A549 (cell line): ENCODE data around the gene GLIPR1L2. TPM values are rescaled to one million over a fixed set of nuclear protein-coding genes. Genes with fewer than 3 reads are reported as not detected.
A peak's percentile ranks its signal among the peaks of the same experiment; 100 is the strongest.
"Not testable (repeated sequence)": the region's sequence is repeated elsewhere in the genome, so short reads cannot be mapped to it uniquely, and the experiment has no call there.

ENCODE experiments used
- ATAC-seq, 2 experiments: fragments of 200-7000 bp in 1 of 2; fragments of >200 bp in 1 of 2; cut with Nextera tagmentation in 1 of 2; cut with Tn5 transposase in 1 of 2; 3 replicates each; pipeline versions ENCODE4 v1.8.0 to v1.9.1; 2018 to 2020; ENCODE audit warnings: mild to moderate bottlenecking in 1 of 2, moderate library complexity in 1 of 2
- CTCF ChIA-PET: fragments of 300-600 bp; sonication (Branson Sonifier 250); formaldehyde crosslinking; extraction: SDS; loops from one replicate; lab custom pipeline; 2021; ENCODE audit warnings: antibody characterized with exemption, inconsistent platforms; lab: Yijun Ruan, JAX
- POLR2A ChIA-PET: fragments of 350-600 bp; formaldehyde crosslinking; extraction: SDS; loops from one replicate; lab custom pipeline; 2021; ENCODE audit warnings: antibody characterized with exemption, inconsistent platforms; lab: Yijun Ruan, JAX
- DNase-seq, 2 experiments: peaks; one replicate each; pipeline versions ENCODE4 v3.0.0 to v3.0.0-alpha.2; 2011 to 2016; ENCODE audit warnings: low read depth in 1 of 2, low spot score in 1 of 2
- FAIRE-seq: peaks from 2 replicates; lab custom pipeline; 2011; peaks lifted over from hg19 to GRCh38; lab: Jason Lieb, UNC
- H3K27ac ChIP-seq, 2 experiments: fragments of >200 bp; sonication (Bioruptor Twin); formaldehyde crosslinking; 3 replicates each; pipeline ENCODE4 v1.5.1; 2016 to 2017
- H3K4me1 ChIP-seq: fragments of >200 bp; sonication (Bioruptor Twin); formaldehyde crosslinking; 3 replicates; pipeline ENCODE4 v1.6.1; 2016
- H3K4me2 ChIP-seq: fragments of >200 bp; sonication (Bioruptor Twin); formaldehyde crosslinking; 3 replicates; pipeline ENCODE4 v1.6.1; 2016
- H3K4me3 ChIP-seq: fragments of >200 bp; sonication (Bioruptor Twin); formaldehyde crosslinking; 3 replicates; pipeline ENCODE4 v1.5.1; 2016
- H3K9me3 ChIP-seq: fragments of >200 bp; sonication (Bioruptor Twin); formaldehyde crosslinking; 3 replicates; pipeline ENCODE4 v1.6.1; 2016
- BHLHE40 ChIP-seq: IDR thresholded peaks from 2 replicates; pipeline ENCODE4 v1.6.1; 2012; ENCODE audit warnings: low read depth, low read length, inconsistent platforms
- CBX2 ChIP-seq: fragments of 200-600 bp; sonication (generic); IDR thresholded peaks from 2 replicates; pipeline ENCODE4 v1.6.1; 2016; ENCODE audit warnings: low read depth, mild to moderate bottlenecking, borderline replicate concordance
- CBX8 ChIP-seq: fragments of 200-600 bp; sonication (generic); IDR thresholded peaks from 2 replicates; pipeline ENCODE4 v1.6.1; 2016
- CEBPB ChIP-seq, 2 experiments: fragments of >200 bp in 1 of 2; sonication (Bioruptor Twin) in 1 of 2; formaldehyde crosslinking in 1 of 2; IDR thresholded peaks; 2 replicates each; pipeline ENCODE4 v1.6.1; 2012 to 2016
- CHD4 ChIP-seq: fragments of 200-600 bp; sonication (generic); IDR thresholded peaks from 2 replicates; pipeline ENCODE4 v1.6.1; 2016; ENCODE audit warnings: antibody characterized with exemption, mild to moderate bottlenecking, borderline replicate concordance
- E2F6 ChIP-seq: IDR thresholded peaks from 2 replicates; pipeline ENCODE4 v1.6.1; 2012; ENCODE audit warnings: low read depth, borderline replicate concordance
- EHF ChIP-seq: fragments of 250-450 bp; sonication (Bioruptor Pico); IDR thresholded peaks from 2 replicates; pipeline ENCODE4 v1.5.0; 2020; ENCODE audit warnings: mild to moderate bottlenecking
- EP300 ChIP-seq, 2 experiments: fragments of >200 bp; sonication (Bioruptor Twin); formaldehyde crosslinking; IDR thresholded peaks; 2 replicates in 1 of 2; 3 replicates in 1 of 2; pipeline ENCODE4 v1.6.1; 2016 to 2017
- FOSL2 ChIP-seq, 2 experiments: fragments of 450-650 bp in 1 of 2; fragments of >200 bp in 1 of 2; sonication (Bioruptor Twin) in 1 of 2; formaldehyde crosslinking; IDR thresholded peaks; 2 replicates each; pipeline versions ENCODE4 v1.5.0 to v1.6.1; 2016 to 2020; ENCODE audit warnings: mild to moderate bottlenecking in 1 of 2, moderate library complexity in 1 of 2
- HEYL ChIP-seq: fragments of 250-450 bp; sonication (Bioruptor Pico); IDR thresholded peaks from 2 replicates; pipeline ENCODE4 v1.8.0; 2021; ENCODE audit warnings: mild to moderate bottlenecking, moderate library complexity
- HOXB5 ChIP-seq: fragments of 250-450 bp; sonication (Bioruptor Pico); IDR thresholded peaks from 2 replicates; pipeline ENCODE4 v1.5.0; 2020; ENCODE audit warnings: mild to moderate bottlenecking, moderate library complexity
- JUNB ChIP-seq: fragments of >200 bp; sonication (Bioruptor Twin); formaldehyde crosslinking; IDR thresholded peaks from 2 replicates; pipeline ENCODE4 v1.6.1; 2016
- KDM1A ChIP-seq: fragments of 200-600 bp; sonication (generic); IDR thresholded peaks from 2 replicates; pipeline ENCODE4 v1.6.1; 2016; ENCODE audit warnings: low read depth, mild to moderate bottlenecking
- MAFK ChIP-seq: fragments of 450-650 bp; IDR thresholded peaks from 2 replicates; pipeline ENCODE4 v1.6.1; 2014; ENCODE audit not compliant: partially characterized antibody
- MYC ChIP-seq: IDR thresholded peaks from 2 replicates; pipeline ENCODE4 v1.6.1; 2012; ENCODE audit warnings: mild to moderate bottlenecking, inconsistent platforms, low read length, improper control_type of control experiment, borderline replicate concordance
- NPAS2 ChIP-seq: fragments of 250-450 bp; sonication (Bioruptor Pico); IDR thresholded peaks from 2 replicates; pipeline ENCODE4 v1.8.0; 2022; ENCODE audit warnings: mild to moderate bottlenecking, moderate library complexity, borderline replicate concordance
- NR3C1 ChIP-seq: fragments of >200 bp; sonication (Bioruptor Twin); formaldehyde crosslinking; IDR thresholded peaks from 3 replicates; pipeline ENCODE4 v1.6.1; 2017
- POLR2A ChIP-seq: IDR thresholded peaks from 2 replicates; pipeline ENCODE4 v1.6.1; 2012; ENCODE audit warnings: mild to moderate bottlenecking, low read length
- RFX5 ChIP-seq: fragments of 450-650 bp; IDR thresholded peaks from 2 replicates; pipeline ENCODE4 v1.7.1; 2014; ENCODE audit warnings: antibody characterized with exemption, mild to moderate bottlenecking, moderate library complexity
- TFCP2L1 ChIP-seq: fragments of 250-450 bp; sonication (Bioruptor Pico); IDR thresholded peaks from 2 replicates; pipeline ENCODE4 v1.5.0; 2021; ENCODE audit warnings: mild to moderate bottlenecking
- WGBS: methylation state at CpG from one replicate; pipeline ENCODE4 v1.1.6; 2017; ENCODE audit errors: missing lambda C conversion rate; 5-methylcytosine and 5-hydroxymethylcytosine counted together
- polyA plus RNA-seq, 4 experiments: library from polyadenylated mRNA; depleted of rRNA in 3 of 4; stranded (reverse); fragments of >200 nt; fragmentation: RNase III in 1 of 4; extraction: RNeasy Plus Mini Kit Qiagen cat#74134 plus additional on column Dnase treatment in 1 of 4; gene quantifications; 2 replicates in 3 of 4; 3 replicates in 1 of 4; pipeline ENCODE4 v1.2.3, GENCODE V29; 2011 to 2017
- TF ChIP-seq, protein P1 (sequence below): fragments of >200 bp; sonication (Bioruptor Twin); formaldehyde crosslinking; IDR thresholded peaks from 2 replicates; pipeline ENCODE4 v1.6.1; 2016

Gene GLIPR1L2
- polyA plus RNA-seq, 2 of the 4 experiments (the other 2 are of a cell fraction): 0.40 to 0.90 TPM

DNA sequence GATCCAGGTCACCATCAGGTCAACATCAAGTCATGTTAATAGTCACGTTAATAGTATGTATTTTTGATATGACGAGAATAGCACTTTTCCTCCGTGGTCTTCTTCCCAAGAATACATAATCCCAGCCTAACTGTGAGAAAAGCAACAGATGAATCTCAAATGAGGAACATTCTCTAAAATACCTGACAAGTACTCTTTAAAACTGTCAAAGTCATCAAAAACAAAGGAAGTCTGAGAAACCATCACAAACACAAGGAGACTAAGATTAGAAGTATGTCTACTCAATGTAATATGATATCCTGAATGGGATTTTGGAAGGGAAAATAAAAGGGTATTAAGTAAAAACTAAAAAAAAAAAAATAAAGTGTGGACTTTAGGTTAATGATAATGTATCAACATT is 52.8 kb downstream of the GLIPR1L2 start:
- Histone ChIP-seq H3K27ac (no peak overlapping the region), H3K4me1 (peaks cover 25% of the 10 kb centered on the region), H3K4me3 (no peak overlapping the region), H3K4me2 (no peak overlapping the region), H3K9me3 (no peaks in the 10 kb centered on the region)
- ATAC-seq (no peak), FAIRE-seq (no peak), DNase-seq (no peak)
- WGBS: 57% methylated on average over 3 of the region's 3 CpGs
- peak; percentile 62 for TF ChIP-seq MAFK
- TF ChIP-seq NR3C1: no peak
- ChIA-PET CTCF (interaction anchor here (1.6 kb wide), 1 partner anchor 52 kb away, joined by 5 read pairs; the partner anchor contains the start of gene GLIPR1L2), POLR2A (no interaction called here)

DNA sequence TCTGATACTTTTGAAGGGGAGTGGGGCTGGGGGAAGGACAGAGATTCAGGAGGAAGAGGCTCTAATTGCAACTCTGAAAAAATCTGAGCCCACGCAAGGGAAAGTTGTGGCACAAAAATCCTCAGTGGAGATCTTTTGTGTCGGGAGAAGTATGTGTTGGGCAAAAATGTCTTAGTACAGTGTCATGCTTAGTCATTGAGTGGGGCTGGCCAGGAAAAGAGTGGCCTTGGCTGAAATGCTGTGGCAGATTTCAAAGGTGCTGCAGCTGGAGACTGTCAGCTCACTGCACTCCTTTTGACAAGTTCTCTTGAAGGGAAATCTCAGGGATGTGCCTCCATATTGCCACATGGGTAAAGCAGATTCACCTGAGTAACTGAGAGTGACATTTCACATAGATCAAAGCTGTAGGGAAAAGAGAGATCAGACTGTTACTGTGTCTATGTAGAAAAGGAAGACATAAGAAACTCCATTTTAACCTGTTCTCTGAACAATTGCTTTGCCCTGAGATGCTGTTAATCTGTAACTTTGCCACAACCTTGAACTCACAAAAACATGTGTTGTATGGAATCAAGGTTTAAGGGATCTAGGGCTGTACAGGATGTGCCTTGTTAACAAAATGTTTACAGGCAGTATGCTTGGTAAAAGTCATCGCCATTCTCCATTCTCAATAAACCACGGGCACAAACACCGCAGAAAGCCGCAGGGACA is 53.7 kb downstream of the GLIPR1L2 start:
- no peaks in the 10 kb centered on the region for H3K9me3 ChIP-seq
- peak overlapping the region; percentile 26; the same call in 2 of the 3 replicates for H3K4me2 ChIP-seq
- FAIRE-seq: no peak
- WGBS: 74% methylated on average over 6 of the region's 6 CpGs
- peak; percentile 8 to 39 for DNase-seq
- ChIA-PET POLR2A (no interaction called here), CTCF (no interaction called here)
- H3K4me1 ChIP-seq: peaks cover 25% of the 10 kb centered on the region
- TF ChIP-seq E2F6: no peak
- no peak for TF ChIP-seq CBX2
- no peak for TF ChIP-seq MYC
- TF ChIP-seq BHLHE40: no peak
- TF ChIP-seq NR3C1: no peak
- no peak for TF ChIP-seq TFCP2L1 (CRISPR knock-in tag)
- peak overlapping the region in 1 of 2 experiments; percentile 63; a peak in 3 of 6 replicates for H3K27ac ChIP-seq
- no peak overlapping the region for H3K4me3 ChIP-seq
- peak; percentile 59 to 73 for ATAC-seq

DNA sequence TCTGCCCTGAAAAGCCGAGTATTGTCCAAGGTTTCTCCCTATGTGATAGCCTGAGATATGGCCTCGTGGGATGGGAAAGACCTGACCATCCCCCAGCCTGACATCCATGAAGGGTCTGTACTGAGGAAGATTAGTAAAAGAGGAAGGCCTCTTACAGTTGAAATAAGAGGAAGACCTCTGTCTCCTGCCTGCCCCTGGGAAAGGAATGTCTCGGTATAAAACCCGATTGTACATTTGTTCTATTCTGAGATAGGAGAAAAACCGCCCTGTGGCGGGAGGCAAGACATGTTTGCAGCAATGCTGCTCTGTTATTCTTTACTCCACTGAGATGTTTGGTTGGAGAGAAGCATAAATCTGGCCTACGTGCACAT is 54.2 kb downstream of the GLIPR1L2 start:
- DNase-seq, H3K4me2 ChIP-seq, H3K4me3 ChIP-seq, H3K27ac ChIP-seq, ATAC-seq, FAIRE-seq, CTCF ChIA-PET, H3K9me3 ChIP-seq, POLR2A ChIA-PET: not testable (repeated sequence)
- 80% methylated on average over 7 of the region's 7 CpGs for WGBS
- H3K4me1 ChIP-seq: peaks cover 25% of the 10 kb centered on the region

GRCh38 chr12:75446857-75447256 is 56.0 kb downstream of the GLIPR1L2 start:
- Histone ChIP-seq H3K4me1 (peaks cover 25% of the 10 kb centered on the region), H3K27ac (no peak overlapping the region), H3K9me3 (no peaks in the 10 kb centered on the region)
- CTCF ChIA-PET: interaction anchor here (1.0 to 1.3 kb wide), 4 partner anchors 9 to 56 kb away, joined by 3 to 4 read pairs (median 4); partner anchors contain the start of gene GLIPR1L2
- peak in 1 of 2 experiments; percentile 47; a peak in 3 of 6 replicates for ATAC-seq
- TF ChIP-seq JUNB (peak; percentile 40; the same call in 1 of the 2 replicates), FOSL2 (IDR thresholded peaks at IDR 0.05) (peak; percentile 27; the same call in 1 of the 2 replicates), FOSL2 (CRISPR knock-in tag; IDR thresholded peaks at IDR 0.05) (peak; percentile 50; the same call in 1 of the 2 replicates), KDM1A (no peak)
- TF ChIP-seq, all 56 proteins: peak for 2
- Histone ChIP-seq H3K4me3 (no peak overlapping the region), H3K4me2 (0 out of 3 replicates have a peak overlapping the region, but pooled peaks have one; percentile 5)
- DNase-seq (peak; percentile 7 to 13), FAIRE-seq (no peak)
- POLR2A ChIA-PET: no interaction called here

DNA sequence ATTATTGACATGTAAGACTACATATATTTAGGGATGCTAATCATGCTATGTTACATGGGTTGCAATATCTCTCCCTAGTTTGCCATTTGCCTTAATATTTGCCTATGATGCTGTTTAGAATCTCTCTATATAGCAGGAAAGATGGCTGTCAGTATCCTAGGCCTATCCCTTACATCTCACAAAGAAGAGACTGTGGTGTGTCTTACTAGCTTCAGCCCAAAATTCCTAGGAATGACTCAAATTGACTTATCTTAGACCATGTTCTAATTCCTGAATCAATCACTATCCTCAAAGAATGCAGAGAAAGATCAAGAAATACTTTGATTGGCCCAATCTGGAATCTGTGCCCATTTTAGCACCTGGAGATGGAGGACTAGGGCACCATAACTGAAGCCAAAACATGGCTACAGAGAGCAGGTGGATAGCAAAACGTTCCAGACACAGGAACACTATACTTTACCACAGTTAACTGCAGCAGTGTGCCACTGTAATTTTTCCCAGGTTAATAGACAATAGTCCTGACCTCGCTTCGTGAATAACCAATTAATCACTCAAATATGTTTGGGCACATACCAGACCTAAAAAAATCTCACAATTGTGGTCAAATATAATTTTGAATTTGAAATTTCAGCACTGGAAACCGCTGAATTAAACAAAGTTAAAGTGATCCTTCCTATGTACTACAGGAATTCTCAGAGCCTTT is 57.0 kb downstream of the GLIPR1L2 start:
- ATAC-seq: no peak
- Histone ChIP-seq H3K4me1 (peaks cover 22% of the 10 kb centered on the region), H3K4me3 (no peak overlapping the region), H3K27ac (no peak overlapping the region), H3K9me3 (no peaks in the 10 kb centered on the region), H3K4me2 (no peak overlapping the region)
- no peak for DNase-seq
- POLR2A ChIA-PET: no interaction called here
- WGBS: 53% methylated on average over 4 of the region's 4 CpGs
- TF ChIP-seq RFX5 (no peak), NPAS2 (CRISPR knock-in tag) (no peak), HOXB5 (CRISPR knock-in tag) (no peak), EHF (CRISPR knock-in tag) (no peak), CBX8 (no peak), CHD4 (no peak), MAFK (no peak), CEBPB (IDR thresholded peaks at IDR 0.05) (no peak), EP300 (IDR thresholded peaks at IDR 0.05) (no peak), CBX2 (no peak), POLR2A (no peak), HEYL (no peak)
- TF ChIP-seq, protein P1, sequence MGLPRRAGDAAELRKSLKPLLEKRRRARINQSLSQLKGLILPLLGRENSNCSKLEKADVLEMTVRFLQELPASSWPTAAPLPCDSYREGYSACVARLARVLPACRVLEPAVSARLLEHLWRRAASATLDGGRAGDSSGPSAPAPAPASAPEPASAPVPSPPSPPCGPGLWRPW: no peak
- FAIRE-seq: no peak
- CTCF ChIA-PET: no interaction called here
